ENCODE results near the gene ROCK2. TPM values are rescaled to one million over a fixed set of nuclear protein-coding genes. Genes with fewer than 3 reads are reported as not detected.

The ROCK2 gene
- total and polyA plus RNA-seq, 9 of the 15 experiments (the other 6 are each of a cell fraction or from before 2014, with no cell fraction given): 4.9 to 30.6 (median 14.3) TPM

- no peak for TF ChIP-seq MXI1 (IDR thresholded peaks at IDR 0.05; ENCODE audit: low read depth, low read length)
- no peak for TF ChIP-seq ZNF77 (CRISPR knock-in tag; IDR thresholded peaks at IDR 0.05)
- TF ChIP-seq HCFC1 (IDR thresholded peaks at IDR 0.05; ENCODE audit: low read depth, low read length): no peak
- no peak for TF ChIP-seq ZNF449 (CRISPR knock-in tag; IDR thresholded peaks at IDR 0.05)
- TF ChIP-seq MCM7 (IDR thresholded peaks at IDR 0.05): no peak
- TF ChIP-seq STAT5A (IDR thresholded peaks at IDR 0.05; ENCODE audit: borderline replicate concordance, low read length): no peak
- no peak for TF ChIP-seq RNF2 (IDR thresholded peaks at IDR 0.05)
- TF ChIP-seq KAT8 (IDR thresholded peaks at IDR 0.05; ENCODE audit: low read depth): no peak
Observed at GRCh38 chr2:11376071-11376470, 31.6 kb upstream of the ROCK2 start (continued).

GRCh38 chr2:11375689-11376027, 31.2 kb upstream of the ROCK2 start:
- Histone ChIP-seq H3K27ac (ENCODE audit: extremely low read depth, low read depth, low read length) (no peak overlapping the region), H3K9me3 (replicated peaks; ENCODE audit: control insufficient read depth, insufficient read depth, low read depth, low read length) (no peaks in the 10 kb centered on the region), H2AFZ (ENCODE audit: low read depth, low read length) (peak overlapping the region; percentile 19; the same call in 1 of the 2 replicates), H3K4me1 (replicated peaks in 1 of 2; ENCODE audit: control insufficient read depth in 2 of 2, insufficient read depth in 2 of 2, low read length in 2 of 2) (peaks cover 0 to 9% of the 10 kb centered on the region in 2 experiments; a peak in 2 of 5 replicates), H3K9ac (ENCODE audit: insufficient read depth in 1 of 2, low read depth in 2 of 2, low read length in 2 of 2) (no peak overlapping the region; a peak in 1 of 4 replicates), H3K27me3 (ENCODE audit: control insufficient read depth in 2 of 2, insufficient read depth in 2 of 2, low read length in 2 of 2) (peaks cover 0 to 17% of the 10 kb centered on the region in 2 experiments; a peak in 1 of 5 replicates), H3K4me3 (no peak overlapping the region), H4K20me1 (replicated peaks; ENCODE audit: control insufficient read depth, insufficient read depth, low read length) (no peaks in the 10 kb centered on the region), H3K9me1 (ENCODE audit: control insufficient read depth, insufficient read depth, low read length) (no peaks in the 10 kb centered on the region), H3K79me2 (ENCODE audit: control insufficient read depth, insufficient read depth, low read length) (no peaks in the 10 kb centered on the region), H3K4me2 (ENCODE audit: insufficient read depth, low read length) (no peak overlapping the region), H3K36me3 (ENCODE audit: control insufficient read depth, insufficient read depth, low read length) (no peaks in the 10 kb centered on the region)
- WGBS (ENCODE audit: insufficient coverage, low coverage, missing lambda C conversion rate): 28% methylated on average over 6 of the region's 7 CpGs
- in situ Hi-C loops (cut with MboI) (no loop called here), intact Hi-C loops (cut with micrococcal nuclease) (no loop called here)
- ATAC-seq (no peak), DNase-seq (ENCODE audit: extremely low read depth in 1 of 4, low spot score in 3 of 4) (no peak), FAIRE-seq (no peak)
- POLR2A ChIA-PET: interaction anchor here (0.6 kb wide), 2 partner anchors 48 to 295 kb away, joined by 3 read pairs; no protein-coding TSS in a partner anchor
- BruUV-seq (replicated peaks): no TSS peak
- CTCF ChIA-PET (ENCODE audit: low intra/inter-chr PET ratio): no interaction called here
- no peak for TF ChIP-seq POLR2B (IDR thresholded peaks at IDR 0.05; ENCODE audit: low read depth, partially characterized antibody)
- TF ChIP-seq RFX5 (IDR thresholded peaks at IDR 0.05; ENCODE audit: low read depth, low read length): no peak
- no peak for TF ChIP-seq YY1 (IDR thresholded peaks at IDR 0.05; ENCODE audit: borderline replicate concordance in 1 of 3, control insufficient read depth in 1 of 3, extremely low read depth in 1 of 3, insufficient read depth in 3 of 3, insufficient read length in 1 of 3, insufficient replicate concordance in 2 of 3, low read depth in 1 of 3, low read length in 2 of 3)
- no peak for TF ChIP-seq ZBTB26 (CRISPR knock-in tag; IDR thresholded peaks at IDR 0.05)
- no peak for TF ChIP-seq ZNF253 (CRISPR knock-in tag; conservative IDR thresholded peaks at IDR 0.05)
- TF ChIP-seq MXI1 (IDR thresholded peaks at IDR 0.05; ENCODE audit: low read depth, low read length): no peak
- TF ChIP-seq HSF4 (CRISPR knock-in tag; IDR thresholded peaks at IDR 0.05; ENCODE audit: borderline replicate concordance): no peak
- TF ChIP-seq TOE1 (IDR thresholded peaks at IDR 0.05; ENCODE audit: borderline replicate concordance): no peak
- no peak for TF ChIP-seq TOE1 (CRISPR knock-in tag; IDR thresholded peaks at IDR 0.05; ENCODE audit: borderline replicate concordance, low read depth)
- TF ChIP-seq ATF1 (CRISPR knock-in tag; IDR thresholded peaks at IDR 0.05): no peak
- no peak for TF ChIP-seq ATF1 (tag; IDR thresholded peaks at IDR 0.05)
- TF ChIP-seq NR2C2 (CRISPR knock-in tag; IDR thresholded peaks at IDR 0.05): no peak
- TF ChIP-seq NR2C2 (tag; IDR thresholded peaks at IDR 0.05): no peak
- no peak for TF ChIP-seq SPI1 (IDR thresholded peaks at IDR 0.05; ENCODE audit: borderline replicate concordance, low read depth, low read length)
- no peak for TF ChIP-seq BDP1 (IDR thresholded peaks at IDR 0.05; ENCODE audit: insufficient read depth, insufficient read length)
